SHP77 treated with DMSO at 0.1 percent for 48 hours (cell line): ENCODE data around the gene YWHAQ.
"Not testable (repeated sequence)": the region's sequence is repeated elsewhere in the genome, so short reads cannot be mapped to it uniquely, and the experiment has no call there.

ENCODE experiments used
- DNase-seq: peaks from one replicate; lab custom pipeline; 2025; lab: John Stamatoyannopoulos, UW

The YWHAQ gene

GRCh38 chr2:9594366-9595054 is 36.3 kb downstream of the YWHAQ start:
- no peak for DNase-seq

GRCh38 chr2:9593925-9594324 is 36.9 kb downstream of the YWHAQ start:
- DNase-seq: no peak

GRCh38 chr2:9592699-9593098 is 38.1 kb downstream of the YWHAQ start:
- no peak for DNase-seq

GRCh38 chr2:9590641-9591040 is 40.2 kb downstream of the YWHAQ start:
- DNase-seq: no peak

GRCh38 chr2:9586465-9586864 is 44.3 kb downstream of the YWHAQ start:
- DNase-seq: no peak

- DNase-seq: no peak
Measured at GRCh38 chr2:9585486-9585885, 45.3 kb downstream of the YWHAQ start.

- DNase-seq: not testable (repeated sequence)
Measured at GRCh38 chr2:9584902-9585301, 45.9 kb downstream of the YWHAQ start.

- no peak for DNase-seq
Measured at GRCh38 chr2:9582624-9583023, 48.2 kb downstream of the YWHAQ start.

GRCh38 chr2:9578467-9579235 is 52.1 kb downstream of the YWHAQ start:
- no peak for DNase-seq

GRCh38 chr2:9574331-9574730 is 56.5 kb downstream of the YWHAQ start:
- no peak for DNase-seq

- DNase-seq: no peak
Measured at GRCh38 chr2:9573840-9574239, 57.0 kb downstream of the YWHAQ start.

- no peak for DNase-seq
Measured at GRCh38 chr2:9573013-9573720, 57.6 kb downstream of the YWHAQ start.

GRCh38 chr2:9570182-9571060 is 60.4 kb downstream of the YWHAQ start:
- DNase-seq: no peak

- no peak for DNase-seq
Measured at GRCh38 chr2:9565436-9566153, 65.2 kb downstream of the YWHAQ start.

GRCh38 chr2:9560628-9561027 is 70.2 kb downstream of the YWHAQ start:
- no peak for DNase-seq

- DNase-seq: no peak
Measured at GRCh38 chr2:9558948-9559381, 71.8 kb downstream of the YWHAQ start.

GRCh38 chr2:9556121-9556743 is 74.6 kb downstream of the YWHAQ start:
- peak; percentile 82 for DNase-seq

GRCh38 chr2:9555297-9556120 is 75.3 kb downstream of the YWHAQ start, which contains the start of gene ADAM17:
TSS of gene ADAM17 (minus strand) at chr2:9555830. CDS start at chr2:9555605, 225 bp downstream.
- DNase-seq: peak; percentile 93

- peak; percentile 41 for DNase-seq
Measured at GRCh38 chr2:9554921-9555296, 75.9 kb downstream of the YWHAQ start.
